GM19238 (cell line): ENCODE measurements around the gene NCBP2.
"Not testable (repeated sequence)": the region's sequence is repeated elsewhere in the genome, so short reads cannot be mapped to it uniquely, and the experiment has no call there.

Experiments used
- DNase-seq: peaks from one replicate; pipeline ENCODE4 v3.0.0; 2011; ENCODE audit warnings: low spot score; ENCODE audit not compliant: insufficient read length

The NCBP2 gene

GRCh38 chr3:196968233-196969133 lies 26.2 kb upstream of the NCBP2 start, which contains the start of gene PIGZ:
Gene PIGZ, minus strand, starts transcription at chr3:196968833. Its CDS starts 16,802 bp downstream, at chr3:196952031.
- DNase-seq: peak; percentile 70

DNA sequence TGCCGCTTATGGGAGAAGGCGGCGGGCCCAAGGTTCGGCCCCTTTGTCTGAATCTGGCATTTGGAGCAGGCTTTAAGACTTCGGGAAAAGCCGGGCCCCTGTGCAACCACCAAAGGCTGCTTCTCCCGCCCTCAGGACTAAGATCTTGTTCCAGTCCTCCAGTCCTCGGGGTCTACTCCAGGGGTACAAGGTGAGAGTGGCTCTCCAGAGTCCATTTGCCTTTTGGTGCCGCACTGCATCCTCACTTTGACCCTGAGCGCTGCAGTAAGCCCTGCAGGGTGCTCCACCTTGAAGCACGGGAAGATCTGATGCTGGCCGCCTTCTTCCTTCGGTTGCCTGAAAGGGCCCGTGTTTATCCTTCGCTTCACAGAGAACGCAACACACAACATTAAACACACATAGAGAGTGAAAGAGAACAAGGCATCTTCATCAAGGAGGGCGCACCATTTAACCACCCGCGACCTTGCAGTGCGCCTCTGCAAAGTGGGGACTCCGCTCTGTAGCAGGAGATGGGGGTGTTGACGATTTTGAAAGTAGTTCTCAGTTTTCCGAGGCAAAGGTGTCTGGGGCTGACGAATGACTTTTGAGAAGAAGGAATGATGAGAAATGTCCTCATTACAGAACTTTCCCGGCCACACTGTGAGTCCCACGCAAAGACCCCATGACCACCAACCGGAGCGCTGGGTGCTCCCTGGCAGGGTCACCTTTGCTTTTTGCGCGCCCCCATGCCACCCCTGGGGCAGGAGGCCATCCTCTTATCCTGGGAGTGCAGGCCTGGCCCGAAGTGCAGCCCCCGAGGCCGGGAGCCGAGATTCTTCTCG lies 25.3 kb upstream of the NCBP2 start:
- no peak for DNase-seq

DNA sequence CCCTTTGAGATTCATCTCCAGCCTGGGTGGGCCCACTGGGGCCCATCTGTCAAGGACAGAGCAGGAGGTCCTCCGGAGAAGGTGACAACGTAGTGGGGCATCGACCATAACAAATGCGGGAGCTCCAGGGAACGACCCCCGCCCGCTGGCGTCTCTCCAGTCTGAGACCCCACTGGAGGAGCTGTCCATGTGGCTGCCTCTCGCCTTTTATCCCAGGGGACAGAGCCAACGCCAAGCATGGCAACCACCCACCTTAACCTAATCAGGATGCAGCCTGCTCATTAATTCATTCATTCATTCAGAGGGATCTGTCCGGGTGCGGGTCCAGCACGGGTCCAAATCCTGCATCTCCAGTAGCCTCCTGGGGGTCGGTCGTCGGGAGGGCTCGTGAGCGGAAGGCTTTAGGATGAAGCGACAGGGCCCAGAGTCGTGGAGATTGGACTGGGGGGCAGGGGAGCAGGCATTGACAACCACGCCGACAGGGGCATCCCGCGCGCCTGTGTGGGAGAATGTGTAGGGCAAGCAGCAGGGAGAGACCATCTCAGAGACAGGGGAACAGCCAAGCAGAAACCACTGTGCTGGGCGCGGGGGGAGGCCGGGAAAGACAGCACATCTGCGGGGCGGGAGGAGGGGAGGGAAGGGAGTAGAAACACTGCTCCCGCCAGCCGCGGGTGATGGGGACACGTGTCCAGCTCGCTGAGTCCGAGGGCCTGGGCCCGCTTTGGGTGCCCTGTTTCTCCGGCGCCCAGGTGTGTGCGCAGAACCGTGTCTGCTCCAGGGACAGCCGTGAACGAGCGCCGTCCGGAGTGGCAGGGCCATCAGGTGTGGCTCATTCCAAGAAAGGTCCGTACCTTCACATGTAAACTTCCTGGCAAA lies 24.4 kb upstream of the NCBP2 start:
- no peak for DNase-seq

- no peak for DNase-seq
These were observed 23.5 kb upstream of the NCBP2 start for GRCh38 chr3:196965804-196966173.

DNA sequence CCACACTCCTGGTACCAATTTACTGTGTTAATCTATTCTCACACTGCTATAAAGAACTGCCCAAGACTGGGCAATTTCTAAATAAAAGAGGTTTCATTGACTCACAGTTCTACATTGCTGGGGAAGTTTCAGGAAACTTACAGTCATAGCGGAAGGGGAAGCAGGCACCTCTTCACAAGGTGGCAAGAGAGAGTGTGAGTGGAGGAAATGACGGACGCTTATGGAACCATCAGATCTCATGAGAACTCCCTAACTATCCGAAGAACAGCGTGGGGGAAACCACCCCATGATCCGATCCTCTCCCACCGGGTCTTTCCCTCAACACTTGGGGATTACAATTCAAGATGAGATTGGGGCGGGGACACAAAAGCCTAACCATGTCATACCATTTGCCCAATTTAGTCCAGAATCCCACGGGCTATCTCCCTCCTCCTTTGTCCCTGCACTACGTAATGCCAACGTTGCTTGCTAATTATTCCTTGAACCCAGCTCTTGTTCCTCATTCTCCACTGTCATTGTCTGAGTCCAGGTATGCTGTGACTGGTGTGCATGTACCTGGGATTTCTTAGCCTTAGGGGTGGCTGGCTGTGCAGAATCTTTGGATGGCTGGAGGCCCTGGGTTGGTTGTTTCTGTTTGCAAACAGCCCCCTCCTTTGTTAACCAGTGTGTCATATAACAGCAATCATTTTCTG lies 22.9 kb upstream of the NCBP2 start:
- no peak for DNase-seq

DNA sequence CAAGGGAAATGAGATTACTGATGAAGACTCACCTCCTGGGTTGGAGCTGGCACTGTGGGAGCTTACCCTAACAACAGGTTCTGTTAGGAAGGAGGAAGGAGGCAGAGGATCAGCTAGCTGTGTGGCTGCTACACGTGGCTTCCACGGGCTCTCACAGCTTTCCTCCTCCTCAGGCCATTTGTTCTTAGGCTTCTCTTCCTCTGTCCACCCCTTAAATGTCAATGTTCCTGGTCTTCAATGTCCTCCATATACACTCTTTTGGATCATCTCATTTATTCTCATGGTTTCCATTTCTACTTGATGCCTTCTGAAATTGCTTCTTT lies 21.3 kb upstream of the NCBP2 start:
- DNase-seq: no peak

GRCh38 chr3:196962930-196963630 lies 20.8 kb upstream of the NCBP2 start:
- DNase-seq: no peak

DNA sequence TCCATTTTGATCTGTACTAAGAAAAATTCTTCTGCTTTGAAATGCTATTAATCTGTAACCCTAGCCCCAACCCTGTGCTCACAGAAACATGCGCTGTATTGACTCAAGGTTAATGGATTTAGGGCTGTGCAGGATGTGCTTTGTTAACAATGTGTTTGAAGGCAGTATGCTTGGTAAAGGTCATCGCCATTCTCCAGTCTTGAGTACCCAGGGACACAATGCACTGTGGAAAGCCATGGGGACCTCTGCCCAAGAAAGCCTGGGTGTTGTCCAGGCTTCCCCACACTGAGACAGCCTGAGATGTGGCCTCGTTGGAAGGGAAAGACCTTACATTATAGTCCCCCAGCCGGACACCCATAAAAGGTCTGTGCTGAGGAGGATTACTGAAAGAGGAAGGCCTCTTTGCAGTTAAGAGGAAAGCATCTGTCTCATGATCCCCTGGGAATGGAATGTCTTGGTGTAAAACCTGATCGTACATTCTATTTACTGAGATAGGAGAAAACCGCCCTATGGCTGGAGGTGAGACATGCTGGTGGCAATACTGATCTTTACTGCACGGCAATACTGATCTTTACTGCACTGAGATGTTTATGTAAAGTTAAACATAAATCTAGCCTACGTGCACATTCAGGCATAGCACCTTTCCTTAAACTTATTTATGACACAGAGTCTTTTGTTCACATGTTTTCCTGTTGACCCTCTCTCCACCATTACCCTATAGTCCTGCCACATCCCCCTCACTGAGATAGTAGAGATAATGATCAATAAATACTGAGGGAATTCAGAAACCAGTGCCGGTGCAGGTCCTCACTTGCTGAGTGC lies 20.0 kb upstream of the NCBP2 start:
- DNase-seq: no peak

GRCh38 chr3:196954832-196955231 lies 12.5 kb upstream of the NCBP2 start:
- DNase-seq: no peak

DNA sequence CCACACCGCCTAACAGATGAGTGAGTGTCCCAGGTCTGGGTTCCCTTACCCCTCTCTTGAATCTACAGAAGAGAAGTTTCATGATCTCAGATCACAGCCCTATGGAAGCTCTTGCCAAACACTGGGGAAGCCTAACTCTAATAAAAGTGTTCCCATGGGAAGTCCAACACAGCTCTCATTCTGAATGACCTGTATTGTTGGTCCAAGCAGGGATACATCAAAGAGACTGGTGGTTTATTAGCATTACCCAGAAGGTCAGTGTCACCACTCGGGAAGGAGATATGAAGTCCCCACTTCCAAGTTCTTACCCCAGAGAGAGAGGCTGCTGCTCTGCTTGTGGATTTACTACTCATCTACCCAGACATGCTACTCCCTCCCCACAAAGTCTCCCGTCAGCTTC lies 9.0 kb upstream of the NCBP2 start:
- no peak for DNase-seq

GRCh38 chr3:196949750-196950149 lies 7.4 kb upstream of the NCBP2 start:
- DNase-seq: no peak

DNA sequence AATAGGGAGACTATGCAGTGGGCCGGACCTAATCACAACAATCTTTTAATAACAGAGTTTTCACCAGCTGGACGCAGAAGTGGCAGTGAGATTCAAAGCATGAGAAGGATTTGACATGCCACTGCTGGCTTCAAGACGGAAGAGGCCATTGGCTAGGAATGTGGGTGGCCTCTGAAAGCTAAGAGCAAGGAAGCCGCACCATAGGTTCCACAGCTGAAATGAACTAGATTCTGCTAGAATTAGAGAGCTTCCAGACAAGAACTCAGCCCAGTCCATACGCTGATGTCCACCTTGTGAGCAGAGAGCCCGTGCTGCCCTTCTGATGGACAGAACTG lies 6.9 kb upstream of the NCBP2 start:
- DNase-seq: no peak

DNA sequence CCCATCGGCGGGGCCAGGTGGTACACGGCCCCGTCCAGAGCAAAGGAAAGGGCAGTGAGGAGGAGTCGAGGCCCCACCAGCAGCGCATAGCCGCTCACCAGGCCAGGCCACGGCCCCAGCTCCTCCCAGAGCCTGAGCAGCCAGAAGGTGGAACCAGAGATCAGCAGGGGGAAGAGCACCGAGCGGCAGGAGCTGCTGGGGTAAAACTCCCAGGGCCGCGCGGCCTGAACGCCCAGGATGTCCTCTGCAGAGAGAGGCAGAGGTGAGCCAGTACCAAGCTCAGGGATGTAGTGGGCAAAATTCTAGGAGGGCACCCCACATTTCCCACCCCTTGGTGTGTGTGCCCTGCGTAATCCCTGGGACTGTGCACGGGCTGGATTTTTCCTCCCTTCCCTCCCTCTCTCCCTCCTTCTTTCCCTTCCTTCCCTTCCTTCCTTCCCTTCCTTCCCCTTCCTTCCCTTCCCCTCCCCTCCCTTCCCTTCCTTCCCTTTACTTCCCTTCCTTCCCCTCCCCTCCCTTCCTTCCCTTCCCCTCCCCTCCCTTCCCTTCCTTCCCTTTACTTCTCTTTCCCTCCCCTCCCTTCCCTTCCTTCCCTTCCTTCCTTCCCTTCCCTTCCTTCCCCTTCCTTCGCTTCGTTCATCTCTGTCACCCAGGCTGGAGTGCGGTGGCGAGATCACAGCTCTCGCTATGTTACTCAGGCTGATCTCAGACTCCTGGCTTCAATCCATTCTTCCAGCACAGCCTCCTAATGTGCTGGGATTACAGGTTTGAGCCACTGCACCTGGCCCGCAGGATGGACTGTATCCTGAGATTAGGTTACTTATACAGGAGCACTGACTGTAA lies 6.3 kb upstream of the NCBP2 start:
- no peak for DNase-seq

DNA sequence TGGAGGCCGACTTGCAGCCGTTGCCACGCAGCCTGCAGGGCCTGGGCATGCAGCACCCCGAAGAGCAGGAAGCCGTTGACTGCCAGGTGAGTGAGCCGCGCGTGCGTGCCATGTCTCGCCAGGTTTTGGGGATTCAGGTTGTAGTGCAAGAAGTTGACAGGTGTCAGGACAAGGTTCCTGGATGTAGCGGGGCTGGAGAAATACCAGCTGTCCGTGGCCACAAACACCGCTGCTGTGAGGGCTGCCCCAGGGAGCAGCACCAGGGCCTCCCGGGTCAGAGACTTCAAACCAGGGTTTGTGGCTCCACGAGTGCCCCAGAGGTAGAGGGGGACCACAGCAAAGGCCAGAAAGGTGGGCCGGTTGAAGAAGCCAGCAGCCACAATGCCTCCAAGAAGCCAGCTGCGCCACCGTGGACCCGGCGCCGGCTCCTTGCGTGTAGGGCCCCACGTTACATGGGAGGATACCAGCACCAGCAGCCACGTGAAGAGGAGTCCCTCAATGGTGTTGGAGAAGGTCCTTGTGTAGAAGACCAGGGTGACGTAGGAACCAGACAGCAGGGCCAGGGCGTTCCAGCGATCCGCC lies 5.6 kb upstream of the NCBP2 start:
- DNase-seq: no peak

DNA sequence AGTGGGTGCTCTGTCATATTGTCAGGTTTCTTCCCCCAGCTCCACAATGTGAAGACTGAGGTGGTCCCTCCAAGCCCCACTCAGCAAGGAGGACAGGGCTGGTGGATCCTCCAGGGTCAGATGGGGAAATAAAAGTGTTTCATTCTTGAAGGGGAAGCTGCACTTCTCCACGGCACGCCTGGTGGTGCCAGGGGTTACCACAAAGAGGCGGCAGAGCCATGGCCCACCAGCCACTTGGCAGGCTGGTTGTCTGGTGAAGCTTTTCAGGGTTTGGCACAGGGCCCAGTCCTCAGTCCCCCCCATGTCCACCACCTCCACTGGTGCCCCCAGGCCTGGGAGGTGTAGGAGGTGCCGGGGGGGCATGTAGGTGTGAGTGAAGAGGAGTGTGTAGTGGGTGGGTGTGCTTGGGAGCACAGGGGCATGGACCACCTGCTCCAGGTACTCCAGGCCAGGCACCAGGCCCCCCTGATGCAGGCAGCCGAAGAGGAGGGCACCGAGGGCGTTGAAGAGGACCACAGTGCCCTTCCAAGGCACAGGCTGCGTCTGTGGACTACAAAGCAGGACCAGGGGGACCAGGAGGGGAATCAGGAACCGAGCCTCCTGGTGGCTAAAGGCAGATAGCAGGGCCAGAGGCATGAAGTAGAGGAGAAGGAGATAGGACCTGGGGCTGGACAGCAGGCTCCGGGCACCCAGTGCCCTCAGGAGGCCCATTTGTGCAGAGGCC lies 5.0 kb upstream of the NCBP2 start:
- DNase-seq: no peak

DNA sequence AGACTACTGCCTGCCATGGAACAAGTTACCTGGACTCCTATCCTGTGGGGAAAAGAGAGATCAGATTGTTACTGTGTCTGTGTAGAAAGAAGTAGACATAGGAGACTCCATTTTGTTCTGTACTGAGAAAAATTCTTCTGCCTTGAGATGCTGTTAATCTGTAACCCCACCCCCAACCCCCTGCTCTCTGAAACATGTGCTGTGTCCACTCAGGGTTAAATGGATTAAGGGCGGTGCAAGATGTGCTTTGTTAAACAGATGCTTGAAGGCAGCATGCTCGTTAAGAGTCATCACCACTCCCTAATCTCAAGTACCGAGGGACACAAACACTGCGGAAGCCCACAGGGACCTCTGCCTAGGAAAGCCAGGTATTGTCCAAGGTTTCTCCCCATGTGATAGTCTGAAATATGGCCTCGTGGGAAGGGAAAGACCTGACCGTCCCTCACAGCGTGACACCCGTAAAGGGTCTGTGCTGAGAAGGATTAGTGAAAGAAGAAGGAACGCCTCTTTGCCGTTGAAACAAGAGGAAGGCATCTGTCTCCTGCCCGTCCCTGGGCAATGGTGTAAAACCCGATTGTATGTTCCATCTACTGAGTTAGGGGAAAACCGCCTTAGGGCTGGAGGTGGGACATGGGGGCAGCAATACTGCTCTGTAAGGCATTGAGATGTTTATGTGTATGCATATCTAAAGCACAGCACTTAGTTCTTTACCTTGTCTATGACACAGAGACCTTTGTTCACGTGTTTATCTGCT lies 1.9 kb upstream of the NCBP2 start:
- not testable (repeated sequence) for DNase-seq

- DNase-seq: no peak
These were observed 568 bp upstream of the NCBP2 start for GRCh38 chr3:196942915-196943277.
